IMR-90 (cell line): ENCODE measurements around the gene ABTB2. TPM values are rescaled to one million over a fixed set of nuclear protein-coding genes. Genes with fewer than 3 reads are reported as not detected.

Experiments used
- ATAC-seq: fragments of 200-7000 bp; cut with Tn5 transposase; 2 replicates; pipeline ENCODE4 v1.9.1; 2020; ENCODE audit warnings: low read depth, mild to moderate bottlenecking, moderate library complexity
- BruUV-seq: library from RNA; stranded (reverse); fragments of 400-500 nt; replicated peaks from 2 replicates; lab custom pipeline; 2021; lab: Mats Ljungman, UMichigan
- CTCF ChIA-PET: fragments of 300-600 bp; formaldehyde crosslinking; extraction: SDS; loops from one replicate; lab custom pipeline; 2021; ENCODE audit warnings: antibody characterized with exemption; lab: Yijun Ruan, JAX
- POLR2A ChIA-PET: fragments of 300-600 bp; sonication (Branson Sonifier 250); formaldehyde crosslinking; loops from one replicate; lab custom pipeline; 2022; ENCODE audit warnings: antibody characterized with exemption; ENCODE audit not compliant: unreplicated experiment; lab: Charles Lee
- DNase-seq: peaks from one replicate; pipeline ENCODE4 v3.0.0; 2013
- H2AFZ ChIP-seq: replicated peaks from 2 replicates; pipeline ENCODE3; 2013; ENCODE audit warnings: low read length, mild to moderate bottlenecking; ENCODE audit not compliant: poor library complexity
- H2AK5ac ChIP-seq: 2 replicates; pipeline ENCODE4 v1.6.1; 2013; ENCODE audit warnings: low read depth, low read length, inconsistent platforms
- H2AK9ac ChIP-seq: replicated peaks from 2 replicates; pipeline ENCODE3; 2013; ENCODE audit warnings: mild to moderate bottlenecking, low read depth, low read length, moderate library complexity; ENCODE audit not compliant: poor library complexity
- H2BK120ac ChIP-seq: 2 replicates; pipeline ENCODE4 v1.6.1; 2013; ENCODE audit warnings: low read depth, low read length, inconsistent platforms
- H2BK15ac ChIP-seq: 3 replicates; pipeline ENCODE4 v1.6.1; 2013; ENCODE audit warnings: low read depth, low read length, inconsistent platforms
- H2BK20ac ChIP-seq: 2 replicates; pipeline ENCODE4 v1.6.1; 2013; ENCODE audit warnings: low read depth, mild to moderate bottlenecking, inconsistent platforms, low read length, moderate library complexity
- H2BK5ac ChIP-seq: 2 replicates; pipeline ENCODE4 v1.6.1; 2013; ENCODE audit warnings: mild to moderate bottlenecking, low read depth, low read length, inconsistent platforms; ENCODE audit not compliant: poor library complexity, severe bottlenecking
- H3K14ac ChIP-seq: replicated peaks from 2 replicates; pipeline ENCODE4 v1.6.1; 2013; ENCODE audit warnings: low read depth, low read length, inconsistent platforms
- H3K18ac ChIP-seq: 2 replicates; pipeline ENCODE4 v1.6.1; 2013; ENCODE audit warnings: low read depth, low read length, control low read depth
- H3K23ac ChIP-seq: 2 replicates; pipeline ENCODE4 v1.6.1; 2013; ENCODE audit warnings: low read depth, low read length, inconsistent platforms
- H3K27ac ChIP-seq: 2 replicates; pipeline ENCODE4 v1.5.1; 2013; ENCODE audit warnings: mild to moderate bottlenecking, control low read depth, low read length; ENCODE audit not compliant: insufficient read depth
- H3K27me3 ChIP-seq: 2 replicates; pipeline ENCODE4 v1.6.1; 2013; ENCODE audit warnings: low read length; ENCODE audit not compliant: control insufficient read depth, insufficient read depth
- H3K36me3 ChIP-seq: 2 replicates; pipeline ENCODE4 v1.6.1; 2013; ENCODE audit warnings: low read length, mixed read lengths; ENCODE audit not compliant: control insufficient read depth, insufficient read depth
- H3K4ac ChIP-seq: 2 replicates; pipeline ENCODE4 v1.6.1; 2013; ENCODE audit warnings: low read depth, low read length, inconsistent platforms
- H3K4me1 ChIP-seq: 2 replicates; pipeline ENCODE4 v1.6.1; 2013; ENCODE audit warnings: low read length, mixed read lengths; ENCODE audit not compliant: control insufficient read depth, insufficient read depth
- H3K4me2 ChIP-seq: 2 replicates; pipeline ENCODE4 v1.6.1; 2013; ENCODE audit warnings: low read depth, mild to moderate bottlenecking, control low read depth, low read length, moderate library complexity
- H3K4me3 ChIP-seq: 2 replicates; pipeline ENCODE4 v1.5.1; 2013; ENCODE audit warnings: low read depth, mild to moderate bottlenecking, control low read depth, low read length, moderate library complexity; ENCODE audit not compliant: insufficient read depth
- H3K56ac ChIP-seq: 2 replicates; pipeline ENCODE4 v1.6.1; 2013; ENCODE audit warnings: low read length, inconsistent platforms; ENCODE audit not compliant: insufficient read depth; ENCODE audit errors: extremely low read depth
- H3K79me1 ChIP-seq, 2 experiments: 2 replicates each; pipeline ENCODE4 v1.6.1; 2013; ENCODE audit warnings: low read length in 2 of 2, inconsistent platforms in 1 of 2, low read depth in 1 of 2
- H3K9ac ChIP-seq: 2 replicates; pipeline ENCODE4 v1.6.1; 2013; ENCODE audit warnings: low read depth, low read length, control low read depth
- H3K9me1 ChIP-seq: 2 replicates; pipeline ENCODE4 v1.6.1; 2013; ENCODE audit warnings: low read length, inconsistent platforms; ENCODE audit not compliant: insufficient read depth
- H3K9me3 ChIP-seq: 2 replicates; pipeline ENCODE4 v1.6.1; 2013; ENCODE audit warnings: low read length; ENCODE audit not compliant: control insufficient read depth, insufficient read depth
- H4K20me1 ChIP-seq: 2 replicates; pipeline ENCODE4 v1.6.1; 2013; ENCODE audit warnings: low read length, inconsistent platforms; ENCODE audit not compliant: insufficient read depth
- H4K5ac ChIP-seq: 2 replicates; pipeline ENCODE4 v1.6.1; 2013; ENCODE audit warnings: mild to moderate bottlenecking, low read depth, low read length, control low read depth
- H4K8ac ChIP-seq, 2 experiments: 2 replicates each; pipeline ENCODE4 v1.6.1; 2013; ENCODE audit warnings: low read depth in 2 of 2, low read length in 2 of 2, control low read depth in 1 of 2, inconsistent platforms in 1 of 2
- H4K91ac ChIP-seq: 2 replicates; pipeline ENCODE4 v1.6.1; 2013; ENCODE audit warnings: low read depth, low read length, inconsistent platforms; ENCODE audit not compliant: insufficient read depth
- BHLHE40 ChIP-seq: fragments of 150-350 bp; IDR thresholded peaks from 2 replicates; pipeline ENCODE4 v1.6.1; 2016; ENCODE audit warnings: mild to moderate bottlenecking, low read depth, low read length
- CHD1 ChIP-seq: IDR thresholded peaks from 2 replicates; pipeline ENCODE4 v1.6.1; 2012; ENCODE audit warnings: low read depth, low read length, improper control_type of control experiment
- FOS ChIP-seq: fragments of 150-350 bp; IDR thresholded peaks from 2 replicates; pipeline ENCODE4 v1.6.1; 2016; ENCODE audit warnings: low read depth, low read length
- MAFK ChIP-seq: IDR thresholded peaks from 2 replicates; pipeline ENCODE4 v1.6.1; 2012; ENCODE audit warnings: low read depth, low read length, improper control_type of control experiment
- MAZ ChIP-seq: IDR thresholded peaks from 2 replicates; pipeline ENCODE4 v1.6.1; 2012; ENCODE audit warnings: low read depth, mild to moderate bottlenecking, low read length, improper control_type of control experiment, moderate library complexity, borderline replicate concordance
- MXI1 ChIP-seq: IDR thresholded peaks from 2 replicates; pipeline ENCODE4 v1.6.1; 2012; ENCODE audit warnings: low read depth, mild to moderate bottlenecking, low read length, moderate library complexity, borderline replicate concordance
- NFE2L2 ChIP-seq: fragments of 150-350 bp; IDR thresholded peaks from 2 replicates; pipeline ENCODE4 v1.6.1; 2016; ENCODE audit warnings: low read depth, mild to moderate bottlenecking, low read length
- RCOR1 ChIP-seq: IDR thresholded peaks from 2 replicates; pipeline ENCODE4 v1.6.1; 2012; ENCODE audit warnings: mild to moderate bottlenecking, low read length, improper control_type of control experiment; ENCODE audit not compliant: insufficient replicate concordance
- WGBS, 2 experiments: methylation state at CpG; one replicate each; pipeline versions ENCODE4 v1.1.5 to v1.1.7; 2013; ENCODE audit warnings: missing lambda C conversion rate in 2 of 2; ENCODE audit not compliant: insufficient read length in 1 of 2; ENCODE audit errors: extremely low coverage in 2 of 2; 5-methylcytosine and 5-hydroxymethylcytosine counted together
- dilution Hi-C: fragments of 300-500 bp; cut with HindIII; formaldehyde crosslinking; loops from one replicate; pipeline ENCODE4 v1.14.3; 2018; ENCODE audit warnings: low sequenced_read_pairs; ENCODE audit not compliant: unreplicated experiment
- in situ Hi-C: fragments of 300-500 bp; cut with MboI; formaldehyde crosslinking; loops from 3 replicates; pipeline ENCODE4 v1.14.3; 2019; ENCODE audit warnings: low sequenced_read_pairs, inconsistent platforms, mixed read lengths
- intact Hi-C: fragments of 100-400 bp; cut with micrococcal nuclease; formaldehyde crosslinking; loops from 2 replicates; pipeline ENCODE4 v1.10.0; 2022
- polyA plus RNA-seq, 3 experiments: library from polyadenylated mRNA; depleted of rRNA; stranded (reverse); fragments of >200 nt; gene quantifications; 2 replicates each; pipeline ENCODE4 v1.2.3, GENCODE V29; 2012; ENCODE audit warnings: low replicate concordance in 1 of 3
- total RNA-seq: library from RNA; depleted of rRNA; stranded (reverse); fragments of >200 nt; gene quantifications from 2 replicates; pipeline ENCODE4 v1.2.3, GENCODE V29; 2012
- TF ChIP-seq, protein P1 (sequence below): fragments of 150-350 bp; IDR thresholded peaks from 2 replicates; pipeline ENCODE4 v1.6.1; 2016; ENCODE audit warnings: low read depth, mild to moderate bottlenecking, low read length, moderate library complexity, borderline replicate concordance
- TF ChIP-seq, protein P2 (sequence below): conservative IDR thresholded peaks from 2 replicates; pipeline ENCODE4 v1.5.1; 2012; ENCODE audit warnings: mild to moderate bottlenecking, low read depth, low read length, improper control_type of control experiment

The ABTB2 gene
- total and polyA plus RNA-seq, 2 of the 4 experiments (the other 2 are of a cell fraction), result 0.18 to 2.0 TPM

DNA sequence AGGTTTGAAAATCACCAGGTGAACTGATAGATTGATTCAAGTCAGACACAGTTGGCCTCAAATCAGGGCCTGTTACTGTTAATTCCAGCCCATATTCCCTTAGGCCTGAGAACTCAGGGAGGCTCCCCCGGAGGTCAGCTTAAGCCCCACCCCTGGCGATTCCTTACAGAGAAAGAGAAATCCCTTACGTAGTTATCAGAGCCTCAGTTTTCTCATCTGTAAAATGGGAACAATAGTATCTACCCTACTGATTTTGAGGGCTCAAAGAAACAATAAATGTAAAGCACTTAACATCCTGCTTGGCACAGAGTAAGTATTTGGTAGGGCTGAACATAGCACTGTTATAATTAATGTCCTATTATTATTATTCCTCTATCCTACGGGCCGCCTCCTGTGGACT is 158.3 kb downstream of the ABTB2 start:
- no CpG with 5 or more reads among the region's 5 CpGs for WGBS, 2 experiments
- Histone ChIP-seq H2BK120ac (no peak overlapping the region), H4K5ac (no peak overlapping the region), H3K4ac (no peak overlapping the region), H3K36me3 (no peaks in the 10 kb centered on the region), H2AK5ac (no peak overlapping the region), H4K91ac (no peak overlapping the region), H2BK5ac (no peak overlapping the region), H3K4me2 (no peak overlapping the region), H3K4me1 (no peaks in the 10 kb centered on the region), H3K4me3 (no peak overlapping the region), H3K27ac (no peak overlapping the region), H3K9ac (no peak overlapping the region), H2BK15ac (no peak overlapping the region), H4K8ac (no peak overlapping the region), H3K79me1 (no peaks in the 10 kb centered on the region), H3K23ac (no peak overlapping the region), H2AFZ (no peak overlapping the region), H3K14ac (no peak overlapping the region), H3K9me1 (peaks cover 5% of the 10 kb centered on the region), H4K20me1 (no peaks in the 10 kb centered on the region), H2AK9ac (no peak overlapping the region), H3K9me3 (no peaks in the 10 kb centered on the region), H2BK20ac (no peak overlapping the region), H3K27me3 (no peaks in the 10 kb centered on the region), H3K18ac (no peak overlapping the region), H3K56ac (no peak overlapping the region)
- TF ChIP-seq NFE2L2 (no peak), FOS (no peak), BHLHE40 (no peak), RCOR1 (no peak), MXI1 (no peak), MAZ (no peak), MAFK (no peak), CHD1 (no peak)
- TF ChIP-seq, protein P1, sequence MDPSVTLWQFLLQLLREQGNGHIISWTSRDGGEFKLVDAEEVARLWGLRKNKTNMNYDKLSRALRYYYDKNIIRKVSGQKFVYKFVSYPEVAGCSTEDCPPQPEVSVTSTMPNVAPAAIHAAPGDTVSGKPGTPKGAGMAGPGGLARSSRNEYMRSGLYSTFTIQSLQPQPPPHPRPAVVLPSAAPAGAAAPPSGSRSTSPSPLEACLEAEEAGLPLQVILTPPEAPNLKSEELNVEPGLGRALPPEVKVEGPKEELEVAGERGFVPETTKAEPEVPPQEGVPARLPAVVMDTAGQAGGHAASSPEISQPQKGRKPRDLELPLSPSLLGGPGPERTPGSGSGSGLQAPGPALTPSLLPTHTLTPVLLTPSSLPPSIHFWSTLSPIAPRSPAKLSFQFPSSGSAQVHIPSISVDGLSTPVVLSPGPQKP, result no peak
- TF ChIP-seq, protein P2, sequence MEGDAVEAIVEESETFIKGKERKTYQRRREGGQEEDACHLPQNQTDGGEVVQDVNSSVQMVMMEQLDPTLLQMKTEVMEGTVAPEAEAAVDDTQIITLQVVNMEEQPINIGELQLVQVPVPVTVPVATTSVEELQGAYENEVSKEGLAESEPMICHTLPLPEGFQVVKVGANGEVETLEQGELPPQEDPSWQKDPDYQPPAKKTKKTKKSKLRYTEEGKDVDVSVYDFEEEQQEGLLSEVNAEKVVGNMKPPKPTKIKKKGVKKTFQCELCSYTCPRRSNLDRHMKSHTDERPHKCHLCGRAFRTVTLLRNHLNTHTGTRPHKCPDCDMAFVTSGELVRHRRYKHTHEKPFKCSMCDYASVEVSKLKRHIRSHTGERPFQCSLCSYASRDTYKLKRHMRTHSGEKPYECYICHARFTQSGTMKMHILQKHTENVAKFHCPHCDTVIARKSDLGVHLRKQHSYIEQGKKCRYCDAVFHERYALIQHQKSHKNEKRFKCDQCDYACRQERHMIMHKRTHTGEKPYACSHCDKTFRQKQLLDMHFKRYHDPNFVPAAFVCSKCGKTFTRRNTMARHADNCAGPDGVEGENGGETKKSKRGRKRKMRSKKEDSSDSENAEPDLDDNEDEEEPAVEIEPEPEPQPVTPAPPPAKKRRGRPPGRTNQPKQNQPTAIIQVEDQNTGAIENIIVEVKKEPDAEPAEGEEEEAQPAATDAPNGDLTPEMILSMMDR, result no peak
- no peak for DNase-seq
- CTCF ChIA-PET, result no interaction called here
- in situ Hi-C loops, result no loop called here
- POLR2A ChIA-PET, result no interaction called here
- BruUV-seq, result no TSS peak
- dilution Hi-C loops, result loop anchor here (25.0 kb wide), 1 partner anchor 138 kb away; no protein-coding TSS in a partner anchor
- intact Hi-C loops, result no loop called here
- no peak for ATAC-seq
